22Rv1 (cell line): ENCODE data around the gene TMEM147.
"Not testable (repeated sequence)": the region's sequence is repeated elsewhere in the genome, so short reads cannot be mapped to it uniquely, and the experiment has no call there.

Experiments used
- H3K27ac ChIP-seq: fragments of 450-650 bp; 2 replicates; pipeline ENCODE4 v1.5.1; 2017
- ZFX ChIP-seq: fragments of 450-650 bp; IDR thresholded peaks from 2 replicates; pipeline ENCODE4 v1.6.1; 2017; ENCODE audit warnings: antibody characterized with exemption, borderline replicate concordance
- TF ChIP-seq, protein P1 (sequence below): fragments of 450-650 bp; IDR thresholded peaks from 2 replicates; pipeline ENCODE4 v1.5.1; 2017; ENCODE audit warnings: mild to moderate bottlenecking

The TMEM147 gene

GRCh38 chr19:35582760-35583159 lies 37.3 kb downstream of the TMEM147 start:
- TF ChIP-seq ZFX: no peak
- TF ChIP-seq, protein P1, sequence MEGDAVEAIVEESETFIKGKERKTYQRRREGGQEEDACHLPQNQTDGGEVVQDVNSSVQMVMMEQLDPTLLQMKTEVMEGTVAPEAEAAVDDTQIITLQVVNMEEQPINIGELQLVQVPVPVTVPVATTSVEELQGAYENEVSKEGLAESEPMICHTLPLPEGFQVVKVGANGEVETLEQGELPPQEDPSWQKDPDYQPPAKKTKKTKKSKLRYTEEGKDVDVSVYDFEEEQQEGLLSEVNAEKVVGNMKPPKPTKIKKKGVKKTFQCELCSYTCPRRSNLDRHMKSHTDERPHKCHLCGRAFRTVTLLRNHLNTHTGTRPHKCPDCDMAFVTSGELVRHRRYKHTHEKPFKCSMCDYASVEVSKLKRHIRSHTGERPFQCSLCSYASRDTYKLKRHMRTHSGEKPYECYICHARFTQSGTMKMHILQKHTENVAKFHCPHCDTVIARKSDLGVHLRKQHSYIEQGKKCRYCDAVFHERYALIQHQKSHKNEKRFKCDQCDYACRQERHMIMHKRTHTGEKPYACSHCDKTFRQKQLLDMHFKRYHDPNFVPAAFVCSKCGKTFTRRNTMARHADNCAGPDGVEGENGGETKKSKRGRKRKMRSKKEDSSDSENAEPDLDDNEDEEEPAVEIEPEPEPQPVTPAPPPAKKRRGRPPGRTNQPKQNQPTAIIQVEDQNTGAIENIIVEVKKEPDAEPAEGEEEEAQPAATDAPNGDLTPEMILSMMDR: no peak
- H3K27ac ChIP-seq: no peak overlapping the region

GRCh38 chr19:35585848-35586247 lies 40.4 kb downstream of the TMEM147 start, which contains the start of gene PMIS2:
Gene PMIS2, plus strand, starts transcription at chr19:35586173. Its CDS starts 87 bp downstream, at chr19:35586260.
- no peak within 1 kb of the TSS for H3K27ac ChIP-seq
- TF ChIP-seq, protein P1: no peak
- no peak for TF ChIP-seq ZFX

- H3K27ac ChIP-seq: no peak overlapping the region
- TF ChIP-seq ZFX: no peak
- TF ChIP-seq, protein P1: no peak
These were observed 41.9 kb downstream of the TMEM147 start for GRCh38 chr19:35587321-35587720.

GRCh38 chr19:35590875-35591274 lies 45.4 kb downstream of the TMEM147 start:
- TF ChIP-seq, protein P1: no peak
- no peak for TF ChIP-seq ZFX
- H3K27ac ChIP-seq: no peak overlapping the region

- H3K27ac ChIP-seq: no peak overlapping the region
These were observed 46.8 kb downstream of the TMEM147 start for GRCh38 chr19:35592226-35592625.

DNA sequence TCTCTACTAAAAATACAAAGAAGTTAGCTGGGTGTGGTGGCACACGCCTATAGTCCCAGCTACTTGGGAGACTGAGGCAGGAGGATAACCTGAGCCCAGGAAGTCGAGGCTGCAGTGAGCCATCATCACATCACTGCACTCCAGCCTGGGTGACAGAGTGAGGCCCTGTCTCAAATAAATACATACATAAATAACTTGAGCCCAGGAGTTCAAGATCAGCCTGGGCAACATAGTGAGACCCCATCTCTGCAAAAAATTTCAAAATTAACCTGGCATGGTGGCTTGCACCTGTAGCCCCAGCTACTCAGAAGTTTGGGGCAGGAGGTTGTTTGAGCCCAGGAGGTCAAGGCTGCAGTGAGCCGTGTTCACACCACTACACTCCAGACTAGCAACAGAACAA lies 49.6 kb downstream of the TMEM147 start:
- H3K27ac ChIP-seq: not testable (repeated sequence)

More at GRCh38 chr19:35592226-35592625, 46.8 kb downstream of the TMEM147 start:
- TF ChIP-seq, protein P1: peak; percentile 61
- TF ChIP-seq ZFX: no peak

GRCh38 chr19:35595928-35596327 lies 50.5 kb downstream of the TMEM147 start:
- no peak overlapping the region for H3K27ac ChIP-seq
- TF ChIP-seq, protein P1: no peak
- TF ChIP-seq ZFX: no peak

DNA sequence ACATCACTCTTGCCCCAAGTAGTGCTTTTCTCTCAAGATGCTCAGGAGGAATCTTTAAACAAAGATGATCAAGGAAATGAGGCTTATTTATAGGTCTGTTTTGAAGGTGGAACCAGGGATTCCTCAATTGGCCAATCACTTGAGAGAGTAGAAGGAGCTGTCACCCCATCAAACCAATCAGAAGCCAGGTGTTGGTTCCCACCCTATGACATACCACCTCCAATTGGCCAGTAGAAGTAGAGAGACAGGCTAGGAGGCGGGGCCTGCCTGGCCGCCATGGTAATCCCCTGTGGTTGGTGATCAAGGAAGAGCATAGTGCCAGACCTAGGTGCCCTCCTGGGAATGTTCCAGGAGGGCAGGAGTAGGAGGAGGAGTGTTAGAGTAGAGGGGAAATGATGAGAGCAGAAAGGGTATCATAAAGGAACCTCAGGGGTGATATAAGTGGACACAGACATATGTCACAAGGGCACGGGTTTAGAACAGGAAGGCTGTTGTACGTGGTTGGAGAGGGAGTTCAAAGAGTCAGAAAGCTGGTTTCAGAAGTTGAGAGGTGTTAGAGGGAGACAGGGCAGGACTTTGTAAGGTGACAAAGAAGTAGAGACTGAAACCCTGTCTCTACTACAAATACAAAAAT lies 51.1 kb downstream of the TMEM147 start:
- no peak overlapping the region for H3K27ac ChIP-seq
- TF ChIP-seq, protein P1: no peak
